GM12864 (cell line): Measurements from ENCODE around the gene RAMP3.

Experiments used
- DNase-seq: peaks from one replicate; pipeline ENCODE4 v3.0.0-alpha.2; 2011; ENCODE audit warnings: low read depth
- H3K4me3 ChIP-seq: 2 replicates; pipeline ENCODE4 v1.5.1; 2011; ENCODE audit warnings: mild to moderate bottlenecking, low read depth, low read length, control low read depth
- CTCF ChIP-seq: IDR thresholded peaks from 2 replicates; pipeline ENCODE4 v1.5.1; 2011; ENCODE audit warnings: low read depth, mild to moderate bottlenecking, moderate library complexity, low read length, control low read depth, inconsistent platforms; ENCODE audit errors: missing control alignments

The RAMP3 gene

GRCh38 chr7:45216622-45217165 is 59.1 kb downstream of the RAMP3 start:
- DNase-seq: no peak
- H3K4me3 ChIP-seq: no peak overlapping the region
- TF ChIP-seq CTCF: no peak

- no peak for TF ChIP-seq CTCF
- no peak overlapping the region for H3K4me3 ChIP-seq
- no peak for DNase-seq
Observed at GRCh38 chr7:45217358-45217757, 59.8 kb downstream of the RAMP3 start.

GRCh38 chr7:45219130-45219529 is 61.5 kb downstream of the RAMP3 start:
- DNase-seq: no peak
- TF ChIP-seq CTCF: no peak
- H3K4me3 ChIP-seq: no peak overlapping the region

- no peak for TF ChIP-seq CTCF
- no peak overlapping the region for H3K4me3 ChIP-seq
- DNase-seq: no peak
Observed at GRCh38 chr7:45219801-45220435, 62.3 kb downstream of the RAMP3 start.

- DNase-seq: no peak
- no peak overlapping the region for H3K4me3 ChIP-seq
- no peak for TF ChIP-seq CTCF
Observed at GRCh38 chr7:45220846-45221618, 63.4 kb downstream of the RAMP3 start.

- no peak overlapping the region for H3K4me3 ChIP-seq
- TF ChIP-seq CTCF: no peak
- DNase-seq: no peak
Observed at GRCh38 chr7:45221896-45222604, 64.5 kb downstream of the RAMP3 start.
